ENCODE data around the gene IKBKE.

Gene IKBKE

DNA sequence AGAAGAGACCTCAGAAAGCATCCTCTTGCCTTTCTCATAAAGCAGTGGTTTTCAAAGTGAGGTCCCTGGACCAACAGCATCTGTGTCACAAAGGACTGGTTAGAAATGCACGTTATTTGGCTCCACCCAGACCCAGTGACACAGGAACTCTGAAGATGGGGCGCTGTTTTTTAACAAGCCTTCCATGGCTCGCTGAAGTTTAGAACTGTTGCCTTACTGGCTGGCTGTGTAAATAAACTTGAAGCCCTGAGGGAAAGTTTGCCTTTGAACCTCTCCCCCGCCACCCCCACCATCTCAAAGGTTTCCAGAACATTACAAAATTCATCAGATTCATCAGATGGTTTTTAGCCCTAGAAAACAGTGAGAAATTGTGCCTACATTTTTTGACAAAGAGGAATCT is 21.8 kb upstream of the IKBKE start:
- Histone ChIP-seq H3K14ac (ENCODE audit: low read length) (no peak overlapping the region), H3K27ac (ENCODE audit: low read depth, low read length) (no peak overlapping the region), H2BK12ac (ENCODE audit: low read length) (no peak overlapping the region), H3K9ac (ENCODE audit: low read length) (no peak overlapping the region), H4K8ac (ENCODE audit: low read depth, low read length) (no peak overlapping the region), H3K79me2 (ENCODE audit: control insufficient read depth, insufficient read depth, low read length, poor library complexity) (no peaks in the 10 kb centered on the region), H4K12ac (ENCODE audit: low read depth, low read length) (no peak overlapping the region), H3K4ac (ENCODE audit: low read depth, low read length) (no peak overlapping the region), H4K91ac (ENCODE audit: low read depth, low read length) (no peak overlapping the region), H3K9me3 (ENCODE audit: insufficient read depth, low read depth, low read length) (peaks cover 5% of the 10 kb centered on the region), H2BK120ac (ENCODE audit: insufficient read depth, low read length, poor library complexity) (no peak overlapping the region), H3K27me3 (ENCODE audit: insufficient read depth, low read length) (no peaks in the 10 kb centered on the region), H3K18ac (ENCODE audit: low read length) (no peak overlapping the region), H3K23ac (ENCODE audit: low read length) (no peak overlapping the region), H3K4me2 (ENCODE audit: low read length) (no peak overlapping the region), H2AFZ (ENCODE audit: insufficient read depth, low read length, poor library complexity) (no peak overlapping the region), H3K4me3 (ENCODE audit: low read depth, low read length) (no peak overlapping the region), H2AK5ac (ENCODE audit: low read length) (no peak overlapping the region), H3K4me1 (ENCODE audit: control insufficient read depth in 1 of 2, insufficient read depth in 2 of 2, low read length in 2 of 2) (peaks cover 0 to 3% of the 10 kb centered on the region in 2 experiments), H3K36me3 (ENCODE audit: control insufficient read depth in 1 of 2, insufficient read depth in 2 of 2, low read length in 2 of 2) (peaks cover 38 to 50% of the 10 kb centered on the region in 2 experiments), H2BK5ac (ENCODE audit: low read depth, low read length, poor library complexity) (no peak overlapping the region), H3K79me1 (ENCODE audit: low read length) (no peaks in the 10 kb centered on the region)
- no CpG with 5 or more reads among the region's 4 CpGs for whole genome bisulfite sequencing (ENCODE audit: extremely low coverage, insufficient coverage, insufficient read length)
- no peak for DNase-seq

DNA sequence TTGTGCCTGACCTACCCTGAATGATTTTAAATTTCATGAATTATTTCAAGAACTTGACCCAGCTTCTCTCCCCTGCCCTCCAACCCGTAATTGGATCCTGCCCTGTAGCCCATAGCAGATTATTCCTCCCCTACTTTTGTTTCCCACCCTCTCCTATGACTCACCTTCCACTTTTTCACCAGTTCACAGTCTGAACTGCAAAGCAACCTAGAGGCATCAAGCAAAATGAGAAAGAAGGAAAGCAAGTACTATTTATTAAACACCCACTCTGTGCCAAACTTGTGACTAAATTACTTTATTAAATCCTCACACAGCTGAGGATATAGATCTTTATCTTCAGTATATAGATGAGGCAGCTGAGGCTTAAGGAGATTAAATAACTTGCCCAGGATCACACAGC is 20.7 kb upstream of the IKBKE start:
- WGBS (ENCODE audit: extremely low coverage, insufficient coverage, insufficient read length) = no CpG with 5 or more reads among the region's 1 CpG
- Histone ChIP-seq H3K9me3 (ENCODE audit: insufficient read depth, low read depth, low read length) (peaks cover 5% of the 10 kb centered on the region), H2AFZ (ENCODE audit: insufficient read depth, low read length, poor library complexity) (no peak overlapping the region), H3K4me1 (ENCODE audit: control insufficient read depth in 1 of 2, insufficient read depth in 2 of 2, low read length in 2 of 2) (peaks cover 0 to 3% of the 10 kb centered on the region in 2 experiments), H4K91ac (ENCODE audit: low read depth, low read length) (no peak overlapping the region), H3K4me3 (ENCODE audit: low read depth, low read length) (no peak overlapping the region), H3K79me2 (ENCODE audit: control insufficient read depth, insufficient read depth, low read length, poor library complexity) (no peaks in the 10 kb centered on the region), H3K14ac (ENCODE audit: low read length) (no peak overlapping the region), H2BK120ac (ENCODE audit: insufficient read depth, low read length, poor library complexity) (no peak overlapping the region), H3K4me2 (ENCODE audit: low read length) (no peak overlapping the region), H2BK5ac (ENCODE audit: low read depth, low read length, poor library complexity) (no peak overlapping the region), H4K8ac (ENCODE audit: low read depth, low read length) (no peak overlapping the region), H3K23ac (ENCODE audit: low read length) (no peak overlapping the region), H3K9ac (ENCODE audit: low read length) (no peak overlapping the region), H4K12ac (ENCODE audit: low read depth, low read length) (no peak overlapping the region), H2BK12ac (ENCODE audit: low read length) (no peak overlapping the region), H3K4ac (ENCODE audit: low read depth, low read length) (no peak overlapping the region), H3K27ac (ENCODE audit: low read depth, low read length) (no peak overlapping the region), H3K36me3 (ENCODE audit: control insufficient read depth in 1 of 2, insufficient read depth in 2 of 2, low read length in 2 of 2) (peaks cover 41 to 55% of the 10 kb centered on the region in 2 experiments), H3K79me1 (ENCODE audit: low read length) (no peaks in the 10 kb centered on the region), H3K18ac (ENCODE audit: low read length) (no peak overlapping the region), H3K27me3 (ENCODE audit: insufficient read depth, low read length) (no peaks in the 10 kb centered on the region), H2AK5ac (ENCODE audit: low read length) (no peak overlapping the region)
- DNase-seq = no peak

DNA sequence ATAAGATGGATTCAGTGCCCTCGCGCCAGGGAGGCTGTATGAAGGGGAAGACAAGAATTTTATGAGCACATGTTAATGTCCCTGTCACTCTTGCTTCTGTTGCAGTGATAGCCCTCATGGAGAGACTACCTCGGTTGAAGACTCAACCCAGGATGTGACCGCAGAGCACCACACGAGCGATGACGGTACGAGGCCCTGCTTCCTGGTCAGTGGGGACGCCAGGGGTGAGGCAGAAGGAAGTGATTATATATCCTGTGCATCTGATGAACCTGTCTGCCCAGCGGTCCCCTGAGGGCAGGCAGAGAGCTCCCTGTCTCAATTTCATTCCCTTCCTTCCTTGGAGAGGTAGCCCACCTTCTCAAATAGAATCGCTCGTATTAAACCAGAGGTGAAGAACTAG is 20.0 kb upstream of the IKBKE start:
- H3K4me2 ChIP-seq (ENCODE audit: low read length) = no peak overlapping the region
- H3K9me3 ChIP-seq (ENCODE audit: insufficient read depth, low read depth, low read length) = peaks cover 5% of the 10 kb centered on the region
- WGBS (ENCODE audit: extremely low coverage, insufficient coverage, insufficient read length) = no CpG with 5 or more reads among the region's 12 CpGs
- H3K14ac ChIP-seq (ENCODE audit: low read length) = no peak overlapping the region
- H2BK12ac ChIP-seq (ENCODE audit: low read length) = no peak overlapping the region
- H3K23ac ChIP-seq (ENCODE audit: low read length) = no peak overlapping the region
- no peak overlapping the region for H3K27ac ChIP-seq (ENCODE audit: low read depth, low read length)
- no peak overlapping the region for H3K18ac ChIP-seq (ENCODE audit: low read length)
- H2AFZ ChIP-seq (ENCODE audit: insufficient read depth, low read length, poor library complexity) = no peak overlapping the region
- no peak overlapping the region for H2BK120ac ChIP-seq (ENCODE audit: insufficient read depth, low read length, poor library complexity)
- no peak overlapping the region for H2BK5ac ChIP-seq (ENCODE audit: low read depth, low read length, poor library complexity)
- no peaks in the 10 kb centered on the region for H3K27me3 ChIP-seq (ENCODE audit: insufficient read depth, low read length)
- no peak overlapping the region for H2AK5ac ChIP-seq (ENCODE audit: low read length)
- no peak for DNase-seq
- no peak overlapping the region for H4K8ac ChIP-seq (ENCODE audit: low read depth, low read length)
- no peaks in the 10 kb centered on the region for H3K79me2 ChIP-seq (ENCODE audit: control insufficient read depth, insufficient read depth, low read length, poor library complexity)
- no peaks in the 10 kb centered on the region for H3K79me1 ChIP-seq (ENCODE audit: low read length)
- H3K4me1 ChIP-seq (ENCODE audit: control insufficient read depth in 1 of 2, insufficient read depth in 2 of 2, low read length in 2 of 2) = peaks cover 0 to 3% of the 10 kb centered on the region in 2 experiments
- no peak overlapping the region for H4K91ac ChIP-seq (ENCODE audit: low read depth, low read length)
- H3K4me3 ChIP-seq (ENCODE audit: low read depth, low read length) = no peak overlapping the region
- H4K12ac ChIP-seq (ENCODE audit: low read depth, low read length) = no peak overlapping the region
- peaks cover 42 to 55% of the 10 kb centered on the region in 2 experiments for H3K36me3 ChIP-seq (ENCODE audit: control insufficient read depth in 1 of 2, insufficient read depth in 2 of 2, low read length in 2 of 2)
- H3K9ac ChIP-seq (ENCODE audit: low read length) = no peak overlapping the region
- no peak overlapping the region for H3K4ac ChIP-seq (ENCODE audit: low read depth, low read length)

DNA sequence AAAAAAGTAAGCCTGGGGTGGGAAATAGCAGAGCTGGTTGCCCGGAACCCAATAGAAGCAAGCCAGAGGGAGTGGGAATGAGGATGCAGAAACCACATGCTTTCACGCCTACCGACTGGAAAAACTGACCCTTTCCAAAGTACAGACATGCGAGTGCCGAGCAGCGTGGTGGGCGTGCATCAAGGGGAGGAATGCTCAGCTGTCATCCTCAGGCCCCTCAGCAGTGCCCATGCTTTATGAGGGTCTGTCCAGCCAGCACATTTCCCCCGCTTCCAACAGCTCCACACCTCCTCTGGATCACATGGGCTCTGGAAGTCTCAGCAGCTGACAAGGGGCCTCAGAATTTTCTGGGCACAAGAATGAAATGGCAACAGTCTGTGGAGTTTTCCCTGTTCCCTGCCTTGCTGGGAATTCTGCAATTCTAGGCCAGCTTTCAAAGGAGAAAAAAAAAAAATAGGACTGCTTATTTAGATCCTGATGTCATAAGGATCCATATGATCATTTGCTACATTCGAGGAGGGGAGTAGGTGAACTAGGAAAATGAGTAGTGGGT is 19.1 kb upstream of the IKBKE start:
- no peak overlapping the region for H2BK12ac ChIP-seq (ENCODE audit: low read length)
- H3K27me3 ChIP-seq (ENCODE audit: insufficient read depth, low read length) = no peaks in the 10 kb centered on the region
- H3K4me2 ChIP-seq (ENCODE audit: low read length) = no peak overlapping the region
- H3K23ac ChIP-seq (ENCODE audit: low read length) = no peak overlapping the region
- H3K14ac ChIP-seq (ENCODE audit: low read length) = no peak overlapping the region
- no peak overlapping the region for H4K91ac ChIP-seq (ENCODE audit: low read depth, low read length)
- H3K36me3 ChIP-seq (ENCODE audit: control insufficient read depth in 1 of 2, insufficient read depth in 2 of 2, low read length in 2 of 2) = peaks cover 35 to 48% of the 10 kb centered on the region in 2 experiments
- H3K9ac ChIP-seq (ENCODE audit: low read length) = no peak overlapping the region
- no CpG with 5 or more reads among the region's 9 CpGs for WGBS (ENCODE audit: extremely low coverage, insufficient coverage, insufficient read length)
- H2BK5ac ChIP-seq (ENCODE audit: low read depth, low read length, poor library complexity) = no peak overlapping the region
- H4K8ac ChIP-seq (ENCODE audit: low read depth, low read length) = no peak overlapping the region
- H3K79me2 ChIP-seq (ENCODE audit: control insufficient read depth, insufficient read depth, low read length, poor library complexity) = no peaks in the 10 kb centered on the region
- no peak overlapping the region for H2AK5ac ChIP-seq (ENCODE audit: low read length)
- no peak overlapping the region for H3K4ac ChIP-seq (ENCODE audit: low read depth, low read length)
- H2AFZ ChIP-seq (ENCODE audit: insufficient read depth, low read length, poor library complexity) = no peak overlapping the region
- DNase-seq = no peak
- no peak overlapping the region for H3K27ac ChIP-seq (ENCODE audit: low read depth, low read length)
- H3K9me3 ChIP-seq (ENCODE audit: insufficient read depth, low read depth, low read length) = peaks cover 2% of the 10 kb centered on the region
- no peak overlapping the region for H4K12ac ChIP-seq (ENCODE audit: low read depth, low read length)
- no peaks in the 10 kb centered on the region for H3K79me1 ChIP-seq (ENCODE audit: low read length)
- H3K4me1 ChIP-seq (ENCODE audit: control insufficient read depth in 1 of 2, insufficient read depth in 2 of 2, low read length in 2 of 2) = peaks cover 0 to 8% of the 10 kb centered on the region in 2 experiments
- no peak overlapping the region for H2BK120ac ChIP-seq (ENCODE audit: insufficient read depth, low read length, poor library complexity)
- H3K4me3 ChIP-seq (ENCODE audit: low read depth, low read length) = no peak overlapping the region
- H3K18ac ChIP-seq (ENCODE audit: low read length) = no peak overlapping the region

All from trophoblast cell (in vitro differentiated cells and primary cell).